OCI-M1 (cell line): ENCODE measurements around the gene GFER.
"Not testable (repeated sequence)": the region's sequence is repeated elsewhere in the genome, so short reads cannot be mapped to it uniquely, and the experiment has no call there.

Experiments used
- DNase-seq: peaks from one replicate; lab custom pipeline; 2025; lab: John Stamatoyannopoulos, UW

The GFER gene

GRCh38 chr16:1957434-1958142, 26.4 kb upstream of the GFER start:
- not testable (repeated sequence) for DNase-seq

GRCh38 chr16:1958143-1958491, 25.9 kb upstream of the GFER start:
- DNase-seq: not testable (repeated sequence)

- no peak for DNase-seq
Observed at GRCh38 chr16:1958715-1959268, 25.2 kb upstream of the GFER start.

- peak; percentile 94 for DNase-seq
Observed at GRCh38 chr16:1959269-1960039, 24.5 kb upstream of the GFER start, which contains the start of gene NDUFB10. TSS of gene NDUFB10 (plus strand) at chr16:1959538. CDS start at chr16:1959625, 87 bp downstream.

- DNase-seq: peak; percentile 69
Observed at GRCh38 chr16:1960665-1961630, 23.0 kb upstream of the GFER start.

DNA sequence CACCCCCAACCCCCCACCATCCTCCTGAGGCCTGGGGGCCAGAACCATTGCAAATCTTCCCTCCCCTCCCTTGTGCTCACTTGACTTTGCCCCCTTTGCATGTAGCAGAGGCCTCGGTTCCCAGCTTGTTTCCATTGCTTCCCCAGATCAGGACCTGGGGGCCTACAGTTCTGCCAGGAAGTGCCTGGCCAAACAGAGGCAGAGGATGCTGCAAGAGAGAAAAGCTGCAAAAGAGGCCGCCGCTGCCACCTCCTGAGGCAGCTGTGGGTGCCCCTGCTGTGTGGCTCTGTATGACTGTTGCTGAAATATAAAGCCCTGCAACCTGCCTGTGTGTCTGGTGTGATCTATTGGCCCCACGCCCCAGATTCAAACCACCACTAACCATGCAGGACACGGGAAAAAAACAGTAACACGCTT, 22.3 kb upstream of the GFER start:
- DNase-seq: no peak

- not testable (repeated sequence) for DNase-seq
Observed at GRCh38 chr16:1962161-1963153, 21.5 kb upstream of the GFER start.

- DNase-seq: peak; percentile 68
Observed at GRCh38 chr16:1963806-1964505, 20.0 kb upstream of the GFER start.

DNA sequence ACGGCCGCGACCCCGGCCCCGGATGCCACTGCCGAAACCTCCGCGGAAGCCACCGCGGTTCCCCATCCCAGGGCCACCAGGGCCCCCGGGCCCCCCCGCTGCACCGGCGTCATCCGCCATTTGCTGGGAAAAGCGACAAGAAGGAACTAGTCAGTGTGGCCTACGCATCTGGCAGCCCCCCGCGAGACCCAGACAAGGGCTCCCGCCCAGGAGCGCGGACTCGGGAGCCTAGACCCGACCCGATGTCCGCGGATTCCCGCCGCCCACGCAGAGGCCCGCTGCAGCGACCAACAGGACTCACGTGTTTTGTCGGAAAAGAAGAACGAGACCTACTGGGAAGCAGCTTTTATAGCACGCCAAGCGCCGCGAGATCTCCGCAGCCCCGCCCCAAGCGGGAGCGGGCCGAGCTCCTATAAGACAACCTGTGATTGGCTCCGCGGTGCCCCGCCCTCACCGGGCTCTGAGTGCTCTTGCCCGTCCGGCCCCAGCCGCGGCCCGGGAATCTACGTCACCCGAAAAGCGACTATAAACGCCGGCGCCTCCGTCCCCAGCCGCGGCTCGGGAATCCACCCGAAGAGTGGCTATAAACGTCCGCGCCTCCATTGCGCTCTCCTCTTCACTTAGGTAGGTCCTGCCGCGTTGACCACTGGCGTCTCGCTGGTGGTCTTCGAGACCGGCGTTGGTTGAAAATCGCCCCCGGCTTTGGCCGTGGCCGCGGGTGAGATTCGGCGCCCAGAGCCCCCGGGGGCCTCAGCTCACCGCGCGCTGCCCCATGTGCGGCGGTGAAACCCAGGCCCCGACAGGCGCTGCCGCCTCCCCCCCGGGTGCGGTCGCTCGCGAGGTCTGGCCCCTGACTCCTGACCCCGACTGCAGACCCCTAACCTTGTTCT, 19.2 kb upstream of the GFER start, which contains the start of gene RPS2:
RPS2 (minus strand) TSS at position 321 of the 890 bp plus-strand sequence; CDS start at position 120, 201 bp downstream.
- DNase-seq: peak; percentile 98

DNA sequence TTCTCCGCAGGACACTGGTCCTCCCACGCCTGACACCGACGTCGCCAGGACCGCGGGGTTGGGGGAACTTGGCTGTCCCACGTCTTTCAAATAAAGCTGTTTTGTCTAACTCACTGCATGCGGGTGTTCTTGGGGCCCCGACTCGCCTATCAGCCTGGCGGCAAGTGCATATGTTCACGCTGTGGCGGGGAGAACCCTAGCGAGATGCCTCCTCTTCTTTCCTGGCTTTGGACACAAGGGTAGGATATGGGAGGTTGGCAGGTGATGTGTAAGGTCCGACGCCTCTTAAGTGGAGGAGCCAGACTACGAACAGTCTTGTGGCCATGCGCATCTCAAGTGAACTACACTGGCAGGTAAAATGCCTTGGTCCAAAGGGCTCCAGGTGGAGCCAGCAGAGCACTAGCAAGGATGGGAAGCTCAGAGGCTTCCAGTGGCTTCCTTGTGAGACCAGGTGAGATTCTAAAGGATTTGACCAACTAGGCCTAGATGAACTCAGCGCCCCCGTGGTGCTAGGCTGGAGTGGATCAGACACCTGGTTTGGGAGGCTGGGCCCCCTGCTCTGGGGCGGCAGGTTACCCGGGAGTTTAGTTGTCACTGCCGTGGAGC, 18.5 kb upstream of the GFER start:
- DNase-seq: no peak

DNA sequence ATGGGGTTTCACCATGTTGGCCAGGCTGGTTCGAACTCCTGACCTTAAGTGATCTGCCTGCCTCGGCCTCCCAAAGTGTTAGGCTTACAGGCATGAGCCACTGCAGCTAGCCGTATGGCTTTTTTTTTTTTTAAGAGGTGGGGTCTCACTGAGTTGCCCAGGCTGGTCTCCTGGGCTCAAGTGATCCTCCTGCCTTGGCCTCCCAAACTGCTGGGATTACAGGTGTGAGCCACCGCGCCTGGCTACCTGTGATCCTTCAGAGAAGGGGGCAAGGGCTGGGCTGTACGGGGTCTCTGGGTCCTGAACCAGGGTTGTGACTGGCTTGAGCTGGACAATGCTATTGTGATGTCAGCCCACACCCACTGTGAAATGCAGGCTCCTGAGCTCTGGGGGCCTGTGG, 17.5 kb upstream of the GFER start, which contains the start of gene RNF151:
RNF151 (plus strand) TSS at position 397 of the 400 bp plus-strand sequence. CDS start 26 bp downstream, outside the sequence.
- DNase-seq: no peak

DNA sequence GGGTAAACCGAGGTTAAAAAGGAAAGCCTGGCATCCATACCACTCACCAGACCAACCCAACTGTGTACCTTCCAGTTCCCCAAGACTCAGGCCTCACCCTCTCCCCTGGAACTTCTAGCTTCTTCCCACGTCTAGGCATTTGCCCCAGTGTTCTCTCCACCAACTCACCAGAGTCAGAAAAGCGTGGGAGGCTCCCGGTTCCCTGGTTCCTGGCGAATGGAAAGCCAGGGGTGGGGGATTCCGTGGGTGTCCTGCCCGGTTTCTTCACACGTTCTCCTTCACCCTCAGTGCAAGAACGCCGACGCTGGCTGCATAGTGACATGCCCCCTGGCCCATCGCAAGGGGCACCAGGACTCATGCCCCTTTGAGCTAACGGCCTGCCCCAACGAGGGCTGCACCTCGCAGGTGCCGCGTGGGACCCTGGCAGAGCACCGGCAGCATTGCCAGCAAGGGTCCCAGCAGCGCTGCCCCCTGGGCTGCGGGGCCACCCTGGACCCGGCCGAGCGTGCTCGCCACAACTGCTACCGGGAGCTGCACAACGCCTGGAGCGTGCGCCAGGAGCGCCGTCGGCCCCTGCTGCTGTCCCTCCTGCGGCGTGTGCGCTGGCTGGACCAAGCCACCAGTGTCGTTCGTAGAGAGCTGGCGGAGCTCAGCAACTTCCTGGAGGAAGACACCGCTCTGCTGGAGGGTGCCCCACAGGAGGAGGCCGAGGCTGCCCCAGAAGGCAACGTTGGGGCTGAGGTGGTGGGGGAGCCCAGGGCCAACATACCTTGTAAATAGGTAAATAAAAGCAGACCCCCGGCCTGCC, 15.6 kb upstream of the GFER start:
- DNase-seq: no peak

DNA sequence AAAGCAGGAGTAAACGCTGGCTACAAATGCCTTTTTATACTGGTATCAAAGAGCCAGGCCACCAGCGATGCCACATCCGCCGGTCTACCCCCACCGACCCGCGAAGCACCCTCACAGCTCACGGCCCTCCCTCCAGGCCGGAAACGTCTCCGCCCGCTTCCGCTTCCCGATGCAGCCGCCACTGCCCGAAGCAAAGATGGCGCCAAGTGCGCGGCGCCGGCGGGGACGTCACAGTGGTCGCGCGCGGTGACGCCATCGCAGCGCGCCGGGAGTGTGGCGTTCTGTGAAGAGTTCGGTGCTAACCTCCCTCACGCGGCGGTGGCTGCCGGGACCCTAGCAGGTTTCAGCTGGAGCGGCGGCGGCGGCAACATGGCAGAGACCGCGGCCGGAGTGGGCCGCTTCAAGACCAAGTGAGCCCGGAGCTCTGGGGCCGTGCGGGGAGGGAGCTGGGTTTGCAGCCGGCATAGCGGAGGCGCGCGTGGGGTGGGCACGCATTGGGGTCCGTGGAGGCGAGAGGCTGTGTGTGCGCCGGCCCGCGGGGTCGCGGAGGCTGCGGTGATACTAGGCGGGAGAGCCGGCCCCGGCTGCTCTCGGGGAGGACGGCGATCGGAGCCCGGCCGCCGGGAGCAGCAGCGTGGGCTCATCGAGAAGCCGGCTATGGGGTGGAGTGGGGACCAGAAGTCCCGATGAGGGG, 12.1 kb upstream of the GFER start, which contains the start of gene TBL3:
TBL3 (plus strand) TSS at position 258 of the 694 bp plus-strand sequence; CDS start at position 370, 112 bp downstream.
- DNase-seq: peak; percentile 96

- DNase-seq: peak; percentile 11
Observed at GRCh38 chr16:1972490-1972877, 11.5 kb upstream of the GFER start.

DNA sequence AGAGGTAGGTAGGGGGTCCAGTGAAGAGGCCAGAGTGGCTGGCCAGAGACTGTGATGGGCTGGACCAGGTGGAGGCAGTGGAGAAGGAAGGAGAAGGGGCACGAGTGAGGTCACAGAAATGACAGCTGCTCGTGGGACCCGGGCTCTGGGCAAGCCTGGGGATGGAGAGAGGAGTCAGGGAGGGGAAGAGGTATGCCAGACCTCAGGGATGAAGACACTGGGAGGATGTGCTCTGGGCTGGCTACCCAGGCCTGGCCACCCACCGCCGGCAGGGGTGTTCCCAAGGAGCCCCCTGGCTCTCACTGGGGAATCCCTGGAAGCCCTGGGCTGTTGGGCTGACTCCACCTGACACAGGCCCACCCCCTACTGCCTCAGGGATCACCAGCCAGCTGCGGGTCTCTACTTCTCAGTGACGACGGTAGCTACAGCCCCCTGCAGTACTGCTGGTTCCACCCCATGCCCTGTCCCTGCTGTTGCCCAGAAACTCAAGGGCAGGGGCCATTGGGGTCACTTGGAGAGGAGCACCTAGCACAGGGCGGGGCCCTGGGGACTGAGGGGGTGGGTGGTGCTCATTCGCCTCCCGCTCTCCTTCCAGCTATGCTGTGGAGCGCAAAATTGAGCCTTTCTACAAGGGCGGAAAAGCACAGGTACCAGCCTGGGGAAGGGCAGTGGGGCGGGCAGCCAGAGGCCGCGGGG, 10.4 kb upstream of the GFER start:
- DNase-seq: no peak
